Hematopoietic multipotent progenitor cell treated with erythropoietin and hydrocortisone succinate and interleukin-3 and kit ligand, for 8 days (in vitro differentiated cells): ENCODE data around the gene PLGLB2.
"Not testable (repeated sequence)": the region's sequence is repeated elsewhere in the genome, so short reads cannot be mapped to it uniquely, and the experiment has no call there.

ENCODE experiments used
- DNase-seq: peaks from one replicate; pipeline ENCODE4 v3.0.0-alpha.2; 2015

PLGLB2 gene

DNA sequence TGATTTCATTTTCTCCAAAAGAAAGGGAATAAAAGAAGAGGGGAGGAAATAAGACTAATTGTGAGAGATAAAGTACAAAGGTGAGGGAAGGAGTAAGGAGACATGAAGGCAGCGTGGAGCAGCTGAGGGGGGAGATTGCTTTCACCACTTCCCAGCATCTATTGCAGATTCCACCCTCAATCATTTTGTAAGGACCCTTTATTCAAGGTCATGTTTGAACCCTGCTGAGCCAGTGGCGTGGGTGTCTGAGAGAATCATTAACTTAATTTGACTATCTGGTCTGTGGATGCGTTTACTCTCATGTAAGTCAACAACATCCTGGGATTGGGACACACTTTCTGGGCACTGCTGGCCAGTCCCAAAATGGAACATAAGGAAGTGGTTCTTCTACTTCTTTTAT, at the start of gene PLGLB2:
PLGLB2 (plus strand) TSS at position 297 of the 400 bp plus-strand sequence; CDS start at position 364, 67 bp downstream.
- DNase-seq = not testable (repeated sequence)

DNA sequence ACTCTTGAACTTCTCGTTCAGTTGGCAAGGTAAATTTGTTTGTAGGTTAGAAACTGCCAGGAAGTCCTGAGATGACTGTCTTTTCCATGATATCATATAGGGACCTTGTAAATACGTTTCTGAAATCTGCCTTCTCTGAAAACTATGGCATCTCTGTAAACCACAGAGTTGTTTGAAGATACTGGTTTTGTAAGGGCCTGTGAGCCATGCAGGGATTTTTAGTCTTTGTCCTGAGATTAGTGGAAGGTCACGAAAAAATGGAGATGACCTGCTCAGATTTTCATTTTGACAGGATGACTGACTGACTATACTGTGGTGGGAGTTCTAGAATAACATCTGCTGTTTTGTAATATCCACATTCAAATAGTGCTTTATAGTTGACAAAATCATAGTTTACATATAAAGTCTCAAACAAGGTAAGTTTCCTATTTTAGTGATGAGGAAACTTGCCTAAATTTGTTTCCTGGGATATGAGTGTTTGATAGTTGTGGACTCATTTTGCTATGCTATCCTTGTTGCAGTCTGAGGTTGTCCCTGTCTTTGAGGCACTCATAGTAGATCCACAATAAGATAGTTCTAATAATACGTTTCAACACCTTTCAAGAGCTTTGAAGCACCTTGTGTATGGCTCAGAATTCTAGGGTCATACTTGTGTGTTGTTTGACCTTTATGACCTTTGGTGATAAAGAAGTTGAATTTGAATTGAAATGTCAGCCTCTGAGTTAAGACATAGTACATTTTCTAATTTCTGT, 43.1 kb upstream of the PLGLB2 start:
- not testable (repeated sequence) for DNase-seq

DNA sequence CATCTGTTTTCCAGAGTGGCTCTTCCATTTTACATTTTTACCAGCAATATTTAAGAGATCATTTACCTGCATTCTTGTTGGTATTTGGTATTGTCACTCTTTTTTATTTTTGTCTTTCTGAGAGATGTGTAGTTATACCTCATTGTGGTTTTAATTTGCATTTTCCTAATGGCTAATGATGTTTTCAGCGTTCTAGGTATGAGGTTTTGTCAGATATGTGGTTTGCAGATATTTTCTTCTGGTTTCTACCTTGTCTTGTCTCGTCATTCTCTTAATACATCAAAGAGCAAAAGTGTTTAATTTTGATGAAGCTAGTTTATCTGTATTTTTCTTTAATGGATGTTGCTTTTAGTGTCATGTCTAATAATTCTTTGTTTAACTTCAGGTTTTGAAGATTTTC, 39.5 kb upstream of the PLGLB2 start:
- DNase-seq = not testable (repeated sequence)

DNA sequence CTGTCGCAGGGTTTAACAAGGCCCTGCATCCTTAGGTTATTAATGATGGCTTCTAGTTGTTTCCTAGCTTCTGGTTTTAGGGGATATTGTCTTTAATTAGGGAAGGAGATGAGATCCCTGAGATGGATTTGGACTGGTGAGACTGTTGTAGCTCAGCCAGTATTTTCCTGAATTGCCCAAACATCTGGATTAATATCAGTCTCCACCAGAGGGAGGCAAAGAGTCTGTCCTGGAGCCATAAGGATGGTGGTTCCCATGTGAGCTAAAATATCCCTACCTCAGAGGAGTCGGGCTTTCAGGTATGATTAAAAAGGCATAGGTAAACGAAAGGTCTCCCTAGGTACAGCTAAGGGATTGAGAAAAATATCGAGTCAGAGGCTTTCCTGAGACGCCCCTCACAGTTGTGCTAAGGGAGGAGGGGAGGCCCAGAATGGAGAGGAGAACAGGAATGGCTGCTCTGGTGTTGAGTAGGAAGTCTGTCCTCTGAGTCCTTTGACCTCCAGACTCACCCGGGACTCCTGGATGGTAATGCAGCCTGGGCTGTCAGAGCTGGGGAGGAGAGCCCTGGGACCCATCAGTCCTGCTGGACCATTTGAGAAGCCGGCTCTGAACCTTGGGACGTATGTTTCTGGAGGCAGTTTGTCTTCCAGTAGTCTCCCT, 19.8 kb upstream of the PLGLB2 start:
- not testable (repeated sequence) for DNase-seq

DNA sequence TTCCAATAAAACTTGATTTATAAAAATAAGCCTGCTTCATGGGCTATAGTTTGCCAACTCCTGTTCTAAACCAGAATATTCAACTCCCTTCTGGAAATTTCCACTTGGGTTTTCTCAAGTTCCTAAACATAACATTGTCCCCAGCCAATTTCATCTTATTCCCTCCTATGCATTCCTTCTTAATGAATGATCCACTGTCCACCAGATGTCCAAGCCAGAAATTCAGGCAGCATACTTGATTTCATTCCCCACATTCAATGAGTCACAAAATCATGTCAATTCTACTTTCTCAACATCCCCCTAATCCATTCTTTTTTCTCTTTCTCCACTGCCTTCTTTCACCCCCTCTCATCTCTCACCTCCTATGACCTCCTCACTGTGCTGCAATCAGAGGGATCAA, 7.0 kb upstream of the PLGLB2 start:
- DNase-seq = not testable (repeated sequence)

DNA sequence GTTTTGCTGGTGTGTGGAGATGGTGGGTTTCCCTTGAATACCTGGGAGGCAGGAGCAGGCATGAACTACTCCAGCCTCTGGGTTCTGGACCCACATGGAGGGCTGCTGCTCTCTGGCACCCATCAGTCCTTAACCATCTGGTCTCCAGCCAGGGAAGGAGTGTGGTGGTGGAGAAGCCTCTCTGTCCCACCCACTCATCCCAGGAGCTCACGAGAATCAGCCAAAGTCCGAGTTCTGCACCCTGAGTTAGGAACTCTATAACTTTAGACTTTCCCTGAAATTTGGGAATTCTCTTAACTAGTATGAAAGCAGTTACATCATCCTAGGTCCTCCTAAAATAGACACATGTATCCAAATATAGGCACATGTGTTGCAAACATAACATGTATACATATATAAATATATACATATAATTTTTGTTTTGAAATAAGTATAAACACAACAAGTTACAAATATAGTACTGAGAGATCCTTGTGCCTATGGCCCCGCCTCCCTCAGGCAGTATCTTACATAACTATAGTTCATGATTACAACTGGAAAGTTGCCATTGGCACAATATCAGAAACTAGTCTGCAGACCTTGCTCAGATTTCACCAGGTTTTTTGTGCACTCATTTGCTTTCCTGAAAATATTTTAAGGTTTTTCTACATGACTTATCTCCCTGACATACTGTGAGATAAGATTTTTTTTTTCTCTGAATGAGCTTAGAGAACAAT, 5.3 kb upstream of the PLGLB2 start:
- not testable (repeated sequence) for DNase-seq

DNA sequence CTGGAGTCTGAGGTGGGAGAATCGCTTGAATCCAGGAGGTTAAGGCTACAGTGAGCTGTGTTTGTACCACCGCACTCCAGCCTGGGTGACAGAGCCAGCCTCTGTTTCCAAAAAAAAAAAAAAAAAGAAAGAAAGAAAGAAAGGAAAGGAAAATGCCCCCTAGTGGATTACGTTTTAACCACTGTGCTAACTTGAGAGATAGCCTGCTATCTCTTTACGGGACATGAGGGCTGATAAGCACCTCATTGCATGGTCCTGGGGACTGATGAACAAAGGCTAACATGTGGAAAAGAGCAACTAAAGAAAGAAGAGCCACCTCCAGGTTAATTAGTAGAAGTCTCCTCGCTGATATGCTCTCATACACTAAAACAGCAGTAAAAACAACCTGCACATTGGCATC, 4.2 kb upstream of the PLGLB2 start:
- not testable (repeated sequence) for DNase-seq

DNA sequence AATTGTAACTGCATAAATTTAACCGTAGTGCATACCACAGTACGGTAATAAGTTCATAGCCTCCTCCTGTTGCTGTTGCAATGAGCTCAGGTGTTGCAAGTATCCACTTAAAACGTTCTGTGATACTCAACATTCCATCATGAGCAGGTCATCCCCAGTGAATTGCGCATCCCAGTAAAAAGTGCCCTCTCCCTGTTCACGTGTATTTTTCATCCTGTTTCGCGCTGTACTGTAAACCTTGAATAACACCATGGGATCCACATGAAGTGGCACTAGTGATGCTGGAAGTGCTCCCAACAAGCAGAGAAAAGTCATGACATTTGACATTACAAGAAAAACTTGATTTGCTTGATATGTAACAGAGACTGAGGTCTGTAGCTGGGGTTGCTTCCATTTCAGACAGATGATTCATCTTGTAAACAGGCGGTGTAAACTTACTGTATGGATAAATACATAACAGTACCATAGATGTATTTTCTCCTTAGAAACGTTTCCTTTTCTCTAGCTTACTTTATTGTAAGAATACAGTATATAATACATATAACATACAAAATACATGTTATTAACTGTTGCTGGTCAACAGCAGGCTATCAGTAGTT, 2.4 kb upstream of the PLGLB2 start:
- not testable (repeated sequence) for DNase-seq

DNA sequence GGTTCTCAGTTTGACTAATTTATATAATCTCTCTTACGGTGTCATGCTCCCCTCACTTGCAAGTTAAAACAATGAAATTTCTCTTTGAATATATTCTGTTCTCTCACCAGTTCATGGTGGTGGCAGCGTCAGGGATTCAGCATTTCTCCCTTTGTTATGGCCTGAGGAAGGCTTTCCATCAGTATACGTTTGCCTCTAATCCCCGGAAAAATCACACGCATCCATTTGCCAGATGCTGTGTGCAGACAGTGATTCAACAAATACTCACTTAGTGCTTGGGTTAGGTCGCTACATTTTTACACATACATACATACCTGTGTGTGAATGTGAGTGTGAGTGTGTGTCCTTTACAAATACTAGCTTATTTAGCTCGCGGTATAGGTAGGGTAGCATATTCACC, 637 bp downstream of the PLGLB2 start:
- not testable (repeated sequence) for DNase-seq

DNA sequence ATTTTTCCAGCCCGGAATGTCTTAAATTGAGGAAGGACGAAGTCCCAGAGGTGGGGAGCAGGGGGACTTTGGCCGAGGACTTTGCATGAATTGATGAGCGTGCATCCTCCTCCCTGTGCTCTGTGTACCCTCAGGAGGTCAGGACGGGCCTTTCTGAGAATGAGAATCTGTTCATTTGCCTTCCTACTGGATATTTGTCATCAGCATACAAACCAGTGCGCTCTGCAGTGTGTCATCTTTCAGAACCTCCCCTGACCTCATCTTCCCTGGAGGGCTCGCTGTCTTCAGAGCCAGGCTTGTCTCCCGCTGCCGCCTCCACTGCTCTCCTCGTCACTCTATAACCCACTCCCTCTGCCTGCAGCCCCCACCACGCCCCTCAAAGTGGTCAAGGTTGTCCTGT, 2.7 kb downstream of the PLGLB2 start:
- not testable (repeated sequence) for DNase-seq

DNA sequence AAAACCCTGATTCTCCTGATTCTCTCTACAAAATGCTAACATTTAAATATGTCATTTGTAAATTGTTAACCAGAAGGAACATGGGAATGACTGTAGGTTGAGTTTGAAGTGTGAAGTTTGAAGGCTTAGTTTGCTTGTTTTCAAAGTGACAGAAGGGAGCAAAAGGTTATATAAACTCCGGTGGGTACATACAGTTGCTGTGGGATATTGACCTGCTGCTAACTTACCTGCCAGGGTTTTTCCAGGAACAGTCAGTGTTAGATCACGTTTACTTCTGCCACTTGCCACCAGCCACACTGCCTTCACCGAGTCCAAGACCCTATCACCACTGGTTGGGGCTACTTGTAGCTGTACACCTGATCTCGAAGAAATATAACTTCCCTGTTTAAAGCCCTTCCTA, 6.9 kb downstream of the PLGLB2 start:
- DNase-seq = not testable (repeated sequence)
